HG03442 (cell line): Measurements from ENCODE around the gene EIF1AX.
"Not testable (repeated sequence)": the region's sequence is repeated elsewhere in the genome, so short reads cannot be mapped to it uniquely, and the experiment has no call there.

ENCODE experiments used
- ATAC-seq: cut with Tn5 transposase; IDR thresholded peaks from one replicate; pipeline ENCODE4 v1.9.1; 2021; ENCODE audit warnings: mild to moderate bottlenecking, moderate library complexity; ENCODE audit not compliant: unreplicated experiment

The EIF1AX gene, protein sequence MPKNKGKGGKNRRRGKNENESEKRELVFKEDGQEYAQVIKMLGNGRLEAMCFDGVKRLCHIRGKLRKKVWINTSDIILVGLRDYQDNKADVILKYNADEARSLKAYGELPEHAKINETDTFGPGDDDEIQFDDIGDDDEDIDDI

DNA sequence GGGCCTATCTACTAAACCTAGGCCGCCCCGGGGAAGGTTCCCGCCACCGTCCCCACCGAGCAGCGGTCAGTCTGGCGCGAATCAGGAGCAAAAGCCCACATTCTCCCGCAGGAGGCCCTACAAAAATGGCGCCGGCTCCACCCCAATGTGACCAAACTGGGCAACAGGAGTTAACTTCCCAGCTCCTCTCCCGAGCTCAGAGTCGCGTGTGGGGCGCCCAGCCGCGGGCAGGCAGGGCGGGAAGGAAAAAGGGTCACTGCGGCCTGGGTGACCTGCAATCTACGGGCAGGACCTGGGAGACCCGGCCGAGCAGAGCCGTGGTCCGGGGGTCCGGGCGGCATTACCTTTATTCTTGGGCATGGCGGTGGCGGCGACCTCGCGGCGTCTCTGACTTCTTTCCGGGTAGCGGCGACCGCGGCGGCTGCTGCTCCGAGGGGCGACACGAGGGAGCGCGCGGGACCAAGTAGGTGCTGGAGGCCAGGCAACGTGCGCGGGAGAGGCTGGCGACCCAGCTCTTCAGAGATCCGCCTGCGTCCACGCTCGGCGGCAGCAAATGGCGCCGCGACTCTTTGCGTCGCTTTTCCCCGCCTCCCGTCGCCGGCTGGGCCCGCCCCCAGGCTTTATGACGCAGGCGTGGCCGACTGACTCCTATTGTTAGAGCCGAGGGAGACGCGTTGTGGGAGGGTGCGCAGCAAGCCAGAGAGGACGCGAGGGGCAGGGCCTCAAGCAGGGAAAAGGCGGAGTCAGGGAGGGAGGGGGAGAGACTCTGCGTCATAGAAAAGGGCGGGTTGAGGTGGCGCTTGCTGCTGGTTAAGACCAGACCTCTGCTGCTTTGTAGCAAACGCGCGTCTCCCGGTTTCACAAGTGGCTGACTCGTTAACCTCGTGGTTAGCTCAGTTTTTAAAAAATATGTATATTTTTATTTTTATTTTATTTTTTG, at the start of gene EIF1AX:
EIF1AX (minus strand) TSS at position 558 of the 940 bp plus-strand sequence; CDS start at position 360, 198 bp downstream.
- ATAC-seq, result peak; percentile 99

DNA sequence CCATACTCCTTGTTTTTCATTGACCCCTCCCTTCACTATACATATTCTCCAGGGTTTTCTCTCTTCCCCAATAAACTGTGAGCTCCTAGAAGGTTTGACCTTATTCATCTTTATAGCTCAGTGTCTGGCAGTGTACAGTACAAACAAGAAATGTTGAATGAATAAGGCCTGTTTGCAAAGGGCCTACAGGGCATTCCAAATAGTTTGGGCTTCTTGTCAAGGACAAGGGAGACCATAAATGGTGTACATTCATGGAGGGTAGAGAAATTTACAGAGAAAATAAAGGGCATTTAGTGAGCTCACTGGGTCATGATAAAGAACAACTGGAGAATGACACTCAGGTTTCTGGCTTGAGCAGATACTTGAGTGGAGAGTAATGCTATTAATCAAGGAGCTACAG, 47.5 kb upstream of the EIF1AX start:
- ATAC-seq, result no peak

DNA sequence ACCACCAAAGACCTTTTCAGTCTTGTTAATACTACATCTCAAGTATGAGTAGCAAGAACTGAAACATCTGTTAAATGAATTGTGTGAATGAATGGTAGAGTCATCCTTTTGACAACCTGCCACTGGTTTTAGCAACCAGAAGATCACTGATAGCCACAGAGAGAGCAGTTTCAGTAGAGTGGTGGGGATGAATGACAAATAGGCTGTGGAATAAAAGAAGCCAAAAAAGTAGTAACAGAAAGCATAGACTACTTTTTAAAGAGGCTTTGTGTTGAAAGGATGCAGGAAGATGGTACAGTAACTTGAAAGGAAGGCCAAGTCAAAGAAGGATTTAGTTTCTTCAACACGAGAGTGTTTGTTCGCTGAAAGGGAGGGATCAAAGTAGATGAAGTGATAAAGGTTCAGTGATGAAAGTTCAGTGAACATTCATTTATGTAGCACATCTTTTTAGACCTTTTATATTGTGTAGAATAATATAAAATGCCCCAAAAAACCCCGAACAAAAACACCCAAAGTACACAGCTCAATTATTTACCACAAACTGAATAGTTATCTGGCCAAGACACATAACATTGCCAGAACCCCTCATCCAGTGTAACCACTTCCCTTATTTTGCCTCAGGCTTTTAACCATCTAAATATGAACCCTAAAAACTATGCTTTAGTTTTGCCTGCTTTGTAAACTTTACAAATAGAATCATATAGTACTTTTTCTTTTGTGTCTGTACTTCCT, 40.1 kb upstream of the EIF1AX start:
- ATAC-seq, result no peak

DNA sequence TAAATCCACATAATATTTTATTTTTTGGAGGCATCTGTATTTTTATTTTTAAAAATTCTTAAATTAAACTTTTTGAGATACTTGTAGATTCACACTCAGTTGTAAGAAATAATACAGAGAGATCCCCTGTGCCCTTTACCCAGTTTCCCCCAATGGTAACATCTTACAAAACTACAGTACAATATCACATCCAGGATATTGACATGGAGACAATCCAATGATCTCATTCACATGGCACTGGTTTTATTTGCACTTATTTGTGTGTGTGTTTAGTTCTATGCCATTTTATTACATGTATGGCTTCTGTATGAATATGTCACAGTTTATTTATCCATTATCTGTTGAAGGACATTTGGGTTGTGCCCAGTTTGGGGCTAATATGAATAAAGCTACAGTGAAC, 35.5 kb upstream of the EIF1AX start:
- ATAC-seq, result no peak

DNA sequence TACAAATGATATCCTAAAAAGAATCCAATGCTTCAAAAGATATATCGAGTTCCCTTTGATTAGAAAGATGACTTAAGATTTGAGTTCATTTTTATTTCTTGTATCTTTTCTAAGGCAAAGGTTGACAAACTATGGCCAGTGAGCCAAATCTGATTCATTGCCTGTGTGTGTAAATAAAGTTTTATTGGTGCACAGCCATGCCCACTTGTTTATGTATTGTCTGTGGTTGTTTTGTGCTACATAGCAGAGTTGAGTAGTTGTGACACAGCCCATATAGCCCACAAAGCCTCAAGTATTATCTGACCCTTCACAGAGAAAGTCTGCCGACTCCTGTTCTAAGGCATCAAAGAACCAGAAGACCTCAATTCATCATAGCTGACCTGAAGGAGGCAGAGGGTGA, 32.2 kb upstream of the EIF1AX start:
- ATAC-seq, result no peak

DNA sequence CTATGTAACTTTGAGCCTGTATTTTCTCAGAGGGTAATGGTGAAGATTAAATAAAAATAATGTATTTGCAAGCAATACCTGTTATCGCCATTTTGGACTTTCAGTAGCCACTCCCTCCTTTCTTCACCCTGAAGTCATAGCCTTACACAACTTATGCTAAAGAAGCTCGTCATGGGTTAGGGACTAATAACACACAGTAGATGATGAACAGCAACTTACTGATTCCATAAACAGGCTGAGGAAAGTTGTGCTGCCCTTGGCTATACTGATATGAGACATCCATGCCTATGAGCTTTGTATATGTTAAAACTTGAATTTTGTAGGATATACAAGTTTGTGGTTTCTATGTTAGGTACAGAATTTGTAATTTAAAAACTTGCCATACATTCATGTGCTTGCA, 31.7 kb upstream of the EIF1AX start:
- no peak for ATAC-seq

DNA sequence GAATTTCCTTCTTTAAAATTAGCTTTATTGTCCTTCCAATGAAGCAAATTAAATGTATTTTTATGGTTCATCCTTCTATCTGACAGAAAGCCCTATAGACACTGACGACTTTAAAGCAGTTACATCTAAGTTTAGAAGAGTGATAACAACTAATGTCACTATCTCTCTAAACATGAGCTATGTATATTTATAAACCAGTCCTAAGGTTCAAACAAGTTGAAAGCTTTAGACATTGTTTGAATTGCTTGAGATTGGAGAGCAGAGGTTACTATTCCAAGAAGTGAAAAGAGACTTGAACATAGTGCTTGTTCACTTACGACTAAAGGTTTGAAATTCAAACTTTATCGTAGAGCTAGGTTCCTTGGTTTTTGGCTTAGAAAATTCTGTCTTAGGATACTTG, 30.2 kb upstream of the EIF1AX start:
- ATAC-seq, result no peak

DNA sequence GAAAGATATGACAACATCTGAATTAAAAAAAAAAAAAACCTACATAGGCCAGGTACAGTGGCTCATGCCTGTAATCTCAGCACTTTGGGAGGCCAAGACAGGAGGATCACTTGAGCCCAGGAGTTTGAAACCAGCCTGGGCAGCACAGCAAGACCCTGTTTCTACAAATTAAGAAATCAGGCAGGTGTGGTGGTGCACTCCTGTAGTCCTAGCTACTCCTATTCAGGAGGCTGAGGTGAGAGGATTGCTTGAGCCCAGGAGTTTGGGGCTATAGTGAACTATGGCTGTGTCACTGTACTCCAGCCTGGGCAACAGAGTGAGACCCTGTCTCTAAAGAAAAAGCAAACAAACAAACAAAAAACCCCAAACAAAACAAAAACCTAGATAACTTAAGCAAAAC, 20.9 kb upstream of the EIF1AX start:
- ATAC-seq, result not testable (repeated sequence)

DNA sequence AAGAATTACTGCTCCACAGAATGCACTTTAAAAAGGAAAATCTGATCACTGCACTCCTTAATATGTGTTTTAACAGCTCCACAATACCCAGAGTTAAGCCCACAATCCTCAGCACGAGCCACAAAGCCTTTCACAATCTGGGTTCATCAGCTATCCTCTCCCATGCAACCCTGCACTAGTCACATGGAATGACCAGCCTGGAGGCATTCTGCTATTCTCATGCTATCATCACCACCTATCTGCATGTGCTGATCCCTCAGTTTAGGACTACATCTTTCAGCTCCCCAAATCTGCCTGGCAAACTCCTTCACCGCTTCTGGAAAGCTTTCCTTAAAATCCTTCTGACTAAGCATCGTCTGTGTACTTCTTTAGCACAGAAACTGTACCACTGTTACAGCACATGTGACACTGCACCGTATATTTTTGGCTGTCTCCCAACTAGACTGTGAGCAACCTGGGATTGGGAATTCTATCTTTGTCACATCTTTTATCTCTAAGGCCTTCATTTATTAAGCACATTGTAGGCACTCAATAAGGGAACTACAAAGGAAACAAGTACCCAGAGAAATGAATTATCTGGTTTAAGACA, 18.3 kb upstream of the EIF1AX start:
- no peak for ATAC-seq

DNA sequence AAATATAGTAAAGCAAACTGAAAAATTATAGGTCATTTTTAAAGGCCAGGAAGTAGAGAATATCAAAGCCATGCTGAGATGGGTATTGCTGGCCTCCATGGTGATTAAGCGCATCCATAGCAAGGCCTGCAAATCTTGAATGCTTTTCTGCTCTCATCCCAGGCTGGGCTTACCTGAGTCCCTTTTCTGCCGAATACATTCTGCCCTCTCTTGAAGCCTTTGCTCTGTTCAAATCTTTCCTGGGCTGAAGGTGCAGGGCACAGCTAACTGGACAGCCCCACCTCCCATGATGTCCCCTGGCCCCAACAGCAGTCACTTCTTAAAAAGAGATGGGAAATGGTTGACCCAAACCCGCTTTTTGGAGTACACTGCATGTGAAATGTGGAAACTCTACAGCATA, 10.1 kb upstream of the EIF1AX start:
- ATAC-seq, result no peak

DNA sequence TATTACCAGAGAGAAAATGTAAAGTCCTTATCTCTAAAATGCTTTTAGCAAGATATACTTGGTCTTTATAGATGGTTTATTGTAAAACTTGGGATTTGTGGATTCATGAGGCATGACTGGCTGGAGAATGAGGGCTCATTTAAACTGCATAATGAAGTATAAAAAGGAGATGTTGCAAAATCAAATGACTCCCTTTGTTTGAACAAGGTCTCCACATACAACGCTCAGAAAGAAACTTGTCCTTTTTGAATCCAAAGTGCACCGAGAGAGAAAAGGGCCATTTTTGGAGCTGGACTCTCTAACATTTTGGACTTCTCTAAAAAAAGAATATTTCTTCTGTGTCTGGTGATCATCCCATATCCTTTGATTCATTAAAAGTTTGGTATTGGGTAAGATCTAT, 7.7 kb upstream of the EIF1AX start:
- ATAC-seq, result no peak

DNA sequence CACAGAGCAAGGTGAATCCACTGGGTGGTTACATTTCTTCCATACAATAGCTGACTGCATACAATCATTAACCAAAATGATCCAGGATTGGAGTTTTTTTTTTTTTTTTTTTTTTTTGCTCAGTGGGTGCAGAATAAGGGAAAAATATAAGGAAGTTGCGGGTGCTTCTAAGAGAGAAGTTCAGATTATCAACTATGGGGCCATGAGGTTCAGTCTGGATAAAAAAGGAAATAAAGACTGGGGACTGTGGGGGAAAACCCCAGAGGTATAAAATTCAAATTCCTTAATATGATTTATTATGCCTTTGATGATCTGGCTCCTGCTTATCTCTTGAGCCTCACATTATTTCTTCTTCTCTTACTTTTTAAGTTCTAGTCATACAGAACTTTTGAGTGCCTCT, 5.9 kb upstream of the EIF1AX start:
- ATAC-seq, result no peak

DNA sequence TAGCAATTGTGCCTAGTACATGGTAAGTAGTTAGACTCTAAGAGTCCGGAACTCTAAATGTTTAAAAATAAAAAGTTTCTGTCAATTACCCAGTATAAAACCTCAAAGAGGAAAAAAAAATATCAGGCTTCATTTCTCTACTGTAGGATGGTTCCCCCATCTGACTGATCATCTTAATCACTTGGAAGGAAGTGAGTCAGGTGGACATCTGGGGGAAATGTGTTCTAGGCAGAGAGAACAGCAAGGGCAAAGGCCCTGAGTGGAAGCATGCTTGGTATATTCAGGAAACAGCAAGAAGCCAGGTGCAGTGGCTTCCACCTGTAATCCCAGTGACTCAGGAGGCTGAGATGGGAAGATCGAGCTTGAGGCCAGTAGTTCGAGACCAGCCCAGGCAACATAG, 2.9 kb upstream of the EIF1AX start:
- no peak for ATAC-seq

DNA sequence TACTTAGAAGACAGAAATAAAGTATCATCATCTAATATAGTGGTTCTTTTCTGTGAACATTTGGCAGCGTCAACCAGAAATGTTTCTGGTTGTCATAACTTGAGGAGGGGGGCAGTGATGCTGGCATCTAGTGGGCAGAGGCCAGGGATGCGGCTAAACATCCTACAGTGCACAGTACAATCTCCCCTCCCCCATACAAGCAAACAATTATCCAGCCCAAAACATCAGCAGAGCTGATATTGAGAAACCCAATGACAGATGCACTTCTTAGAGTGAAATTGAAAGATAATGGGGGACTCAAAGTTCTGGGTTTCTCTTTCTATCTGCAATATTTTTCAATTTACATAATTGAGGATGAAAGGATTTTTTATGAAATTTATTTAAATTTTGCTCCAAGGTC, 1.9 kb upstream of the EIF1AX start:
- no peak for ATAC-seq

DNA sequence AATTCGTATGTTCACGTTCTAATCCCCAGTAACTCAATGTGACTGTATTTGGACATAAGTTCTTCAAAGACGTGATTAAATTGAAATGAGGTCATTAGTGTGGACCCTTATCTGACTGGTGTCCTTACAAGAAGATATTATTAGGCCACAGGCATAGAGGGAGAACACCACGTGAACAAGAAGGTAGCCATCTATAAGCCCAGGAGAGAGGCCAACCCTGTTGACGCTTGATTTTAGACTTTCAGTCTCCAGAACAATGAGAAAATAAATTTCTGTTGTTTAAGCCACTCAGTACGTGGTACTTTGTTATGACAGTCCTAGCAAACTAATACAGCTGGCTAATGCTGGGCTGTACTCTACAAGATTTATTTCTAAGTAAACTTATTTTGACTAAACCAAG, 1.5 kb upstream of the EIF1AX start:
- ATAC-seq, result no peak

DNA sequence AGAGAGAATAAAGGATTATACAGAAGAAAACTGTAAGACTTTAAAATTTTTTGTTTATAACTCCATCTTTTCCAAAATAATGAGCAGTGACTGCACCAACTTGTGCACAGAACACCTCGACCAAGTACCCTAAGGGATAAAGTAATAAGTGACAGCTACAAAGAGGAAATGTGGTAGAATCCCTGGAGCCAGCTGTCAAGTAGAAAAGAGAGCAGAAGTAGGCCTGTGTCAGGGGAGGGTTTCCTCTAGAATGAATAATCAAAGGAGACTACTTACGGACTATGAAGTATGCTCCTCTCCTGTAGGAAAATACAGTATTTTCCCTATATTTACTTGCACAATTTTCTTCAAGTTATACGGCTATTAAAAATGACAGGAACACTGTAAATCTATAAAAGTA, 1.2 kb downstream of the EIF1AX start:
- ATAC-seq, result no peak

DNA sequence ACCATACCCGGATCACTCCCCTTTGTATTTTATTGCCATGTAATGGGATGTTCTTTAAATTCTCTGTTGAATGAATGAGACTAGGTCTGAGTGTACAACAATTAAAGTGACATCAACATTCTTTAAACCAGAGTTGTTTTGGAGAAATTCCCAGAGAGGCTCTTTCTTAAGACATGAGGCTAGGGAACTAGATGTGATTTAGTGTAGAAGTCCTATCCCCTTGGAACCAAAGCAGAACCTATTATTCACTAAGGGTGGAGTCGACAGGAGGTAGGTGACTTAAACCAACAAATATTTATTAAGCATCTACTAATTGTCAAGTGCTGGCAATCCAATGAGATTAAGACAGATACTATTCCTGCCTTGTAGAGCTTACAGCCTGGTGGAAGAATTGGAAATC, 1.7 kb downstream of the EIF1AX start:
- ATAC-seq, result no peak

DNA sequence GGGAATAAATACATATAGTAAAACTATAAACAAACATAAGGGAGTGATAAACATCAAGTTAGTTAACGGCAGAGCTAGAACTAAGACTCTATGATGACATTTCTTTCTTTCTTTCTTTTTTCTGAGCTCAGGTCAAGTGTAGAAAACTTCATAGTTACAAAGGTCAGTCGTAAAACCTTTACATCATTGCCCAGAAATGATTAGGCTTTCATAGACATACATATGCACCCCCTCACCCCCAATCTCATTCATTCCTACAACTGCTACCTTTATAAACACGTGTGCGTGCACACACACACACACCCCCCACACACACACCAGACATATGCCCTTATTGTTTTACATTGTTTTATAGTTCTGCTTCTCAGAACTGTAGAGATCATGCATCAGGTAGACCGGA, 5.7 kb downstream of the EIF1AX start:
- ATAC-seq, result no peak

DNA sequence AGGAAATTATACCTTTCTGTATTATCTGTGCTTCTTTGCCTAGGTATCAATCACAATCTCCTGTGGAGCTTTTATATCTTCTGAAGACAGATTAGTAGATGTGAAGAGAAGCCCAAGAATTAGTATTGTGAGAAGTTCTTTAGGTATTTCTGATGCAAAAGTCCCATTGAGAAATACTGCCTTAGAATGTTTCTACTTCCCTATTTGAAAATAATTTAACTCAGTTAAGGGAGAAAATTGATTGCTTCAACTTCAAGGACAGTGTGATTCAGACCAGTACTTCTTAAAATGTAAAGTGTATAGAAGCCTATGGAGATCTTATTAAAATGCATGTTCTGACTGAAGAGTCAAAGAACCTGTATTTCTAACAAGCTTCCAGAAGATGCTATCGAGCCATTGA, 9.0 kb downstream of the EIF1AX start:
- no peak for ATAC-seq

DNA sequence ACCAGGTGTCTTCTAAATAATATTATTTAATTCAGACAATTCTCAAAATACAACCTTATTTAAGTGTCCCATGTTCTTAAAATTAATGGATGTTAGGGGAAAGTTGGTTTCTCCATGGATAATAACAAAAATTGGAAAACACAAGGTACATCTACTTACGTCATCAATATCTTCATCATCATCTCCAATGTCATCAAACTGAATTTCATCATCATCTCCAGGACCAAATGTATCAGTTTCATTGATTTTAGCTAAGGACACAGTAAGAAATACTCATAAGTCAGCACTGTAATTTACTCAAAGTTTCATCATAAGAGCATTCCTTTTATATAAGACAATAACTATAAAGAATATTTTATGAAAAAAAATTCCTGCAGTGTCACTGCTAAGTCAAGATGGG, 11.3 kb downstream of the EIF1AX start:
- ATAC-seq, result no peak

DNA sequence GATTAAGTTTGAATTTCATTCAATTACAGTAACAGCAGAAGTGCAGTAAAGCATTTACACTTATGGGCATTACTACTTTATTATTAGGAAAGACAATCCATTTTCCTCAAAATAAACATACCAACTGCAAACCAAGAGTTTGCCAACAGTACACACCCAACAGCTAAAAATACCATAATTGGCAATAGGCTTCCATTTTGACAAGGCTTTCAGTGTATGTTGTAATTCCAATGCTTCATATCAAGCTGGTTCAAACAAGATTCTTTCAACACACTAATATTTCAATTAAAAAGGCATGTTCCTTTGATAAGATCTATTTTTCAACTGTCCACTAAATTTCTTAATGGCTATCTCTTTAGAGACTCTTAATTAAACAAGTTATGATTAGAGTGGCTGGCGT, 12.1 kb downstream of the EIF1AX start:
- ATAC-seq, result no peak

DNA sequence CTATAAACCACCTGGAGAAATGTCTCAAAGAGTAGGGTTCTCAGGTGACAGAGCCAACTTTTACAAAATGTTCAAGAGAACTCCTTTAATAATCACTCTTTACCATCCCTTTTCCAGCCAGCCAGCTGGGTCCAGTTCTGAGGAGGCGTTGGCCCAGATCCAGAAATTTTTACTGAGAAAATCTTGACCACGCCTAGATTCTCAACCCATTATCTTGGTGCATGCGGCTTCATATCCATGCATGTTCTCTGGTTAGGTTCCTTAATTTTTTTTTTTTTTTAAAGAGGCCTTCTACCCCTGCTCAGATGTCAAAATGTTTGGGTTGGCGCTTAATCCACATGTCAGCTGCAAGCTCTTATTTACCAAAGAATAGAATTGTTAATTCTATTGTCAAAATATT, 13.0 kb downstream of the EIF1AX start:
- no peak for ATAC-seq
